Measurements from ENCODE around the gene DAB2IP. TPM values are rescaled to one million over a fixed set of nuclear protein-coding genes. Genes with fewer than 3 reads are reported as not detected.

Gene DAB2IP
- total and polyA plus RNA-seq, 5 donors from 2014 or later, result not detected

DNA sequence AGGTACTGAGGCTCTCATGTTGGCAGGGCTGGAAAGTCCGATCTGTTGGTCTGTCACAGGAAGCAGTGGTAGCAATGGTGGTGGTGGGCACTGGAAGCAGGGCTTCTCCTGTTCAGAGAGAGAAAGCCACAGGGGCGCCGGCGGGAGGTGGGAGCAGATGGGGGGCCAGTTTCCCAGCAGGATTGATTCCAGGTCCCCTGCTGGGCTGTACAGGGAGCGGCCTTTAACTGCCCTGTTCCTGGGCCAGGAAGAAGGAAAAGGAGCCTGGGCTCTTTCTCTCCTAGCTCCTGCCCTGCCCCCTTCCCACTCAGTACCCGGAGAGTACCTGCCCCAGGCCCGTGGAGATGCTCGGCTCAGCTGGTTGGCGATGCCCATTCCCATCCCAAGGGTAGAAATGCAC is 2.6 kb upstream of the DAB2IP start:
- H3K4me3 ChIP-seq (ENCODE audit: low read depth, low read length), result no peak overlapping the region
- no peaks in the 10 kb centered on the region for H3K9me3 ChIP-seq (ENCODE audit: control insufficient read depth in 2 of 2, low read length in 2 of 2)
- H3K4me1 ChIP-seq (ENCODE audit: control insufficient read depth, insufficient read depth, low read length, poor library complexity, severe bottlenecking), result no peaks in the 10 kb centered on the region
- H3K27me3 ChIP-seq (ENCODE audit: control insufficient read depth, insufficient read depth, low read length), result peaks cover 13% of the 10 kb centered on the region
- DNase-seq (no peak), ATAC-seq (ENCODE audit: low read depth in 2 of 2) (no peak)
- peaks cover 0 to 2% (median 0%) of the 10 kb centered on the region in 7 donors for H3K9me3 Mint-ChIP-seq
- peaks cover 49% of the 10 kb centered on the region for H3K27me3 Mint-ChIP-seq
- H3K36me3 ChIP-seq (ENCODE audit: control insufficient read depth, insufficient read depth, low read length), result no peaks in the 10 kb centered on the region
- no peak overlapping the region for H3K4me3 Mint-ChIP-seq
- peaks cover 0 to 15% (median 2%) of the 10 kb centered on the region in 4 donors for H3K4me1 Mint-ChIP-seq
- H3K27ac ChIP-seq (ENCODE audit: insufficient read depth, low read length, poor library complexity, severe bottlenecking), result no peak overlapping the region
- H3K27ac Mint-ChIP-seq, result peak overlapping the region in 1 of 3 donors; percentile 17
- H3K36me3 Mint-ChIP-seq, result no peaks in the 10 kb centered on the region

- Histone ChIP-seq H3K4me1 (ENCODE audit: control insufficient read depth, insufficient read depth, low read length, poor library complexity, severe bottlenecking) (no peaks in the 10 kb centered on the region), H3K27me3 (ENCODE audit: control insufficient read depth, insufficient read depth, low read length) (peaks cover 16% of the 10 kb centered on the region), H3K27ac (ENCODE audit: insufficient read depth, low read length, poor library complexity, severe bottlenecking) (no peak overlapping the region), H3K36me3 (ENCODE audit: control insufficient read depth, insufficient read depth, low read length) (no peaks in the 10 kb centered on the region), H3K4me3 (ENCODE audit: low read depth, low read length) (no peak overlapping the region), H3K9me3 (ENCODE audit: control insufficient read depth in 2 of 2, low read length in 2 of 2) (no peaks in the 10 kb centered on the region)
- peaks cover 0 to 2% (median 0%) of the 10 kb centered on the region in 7 donors for H3K9me3 Mint-ChIP-seq
- DNase-seq (no peak), ATAC-seq (ENCODE audit: low read depth in 2 of 2) (no peak)
- peaks cover 0 to 15% (median 2%) of the 10 kb centered on the region in 4 donors for H3K4me1 Mint-ChIP-seq
- no peaks in the 10 kb centered on the region for H3K36me3 Mint-ChIP-seq
- no peak overlapping the region for H3K4me3 Mint-ChIP-seq
- peaks cover 54% of the 10 kb centered on the region for H3K27me3 Mint-ChIP-seq
- no peak overlapping the region for H3K27ac Mint-ChIP-seq
Observed at GRCh38 chr9:121649476-121650216, 1.8 kb upstream of the DAB2IP start.

GRCh38 chr9:121650217-121651007 is 1.0 kb upstream of the DAB2IP start:
- Histone ChIP-seq H3K36me3 (ENCODE audit: control insufficient read depth, insufficient read depth, low read length) (no peaks in the 10 kb centered on the region), H3K27me3 (ENCODE audit: control insufficient read depth, insufficient read depth, low read length) (peaks cover 16% of the 10 kb centered on the region), H3K4me3 (ENCODE audit: low read depth, low read length) (no peak overlapping the region), H3K27ac (ENCODE audit: insufficient read depth, low read length, poor library complexity, severe bottlenecking) (no peak overlapping the region), H3K9me3 (ENCODE audit: control insufficient read depth in 2 of 2, low read length in 2 of 2) (no peaks in the 10 kb centered on the region), H3K4me1 (ENCODE audit: control insufficient read depth, insufficient read depth, low read length, poor library complexity, severe bottlenecking) (no peaks in the 10 kb centered on the region)
- H3K9me3 Mint-ChIP-seq, result peaks cover 0 to 2% (median 0%) of the 10 kb centered on the region in 7 donors
- no peak overlapping the region for H3K27ac Mint-ChIP-seq
- ATAC-seq (ENCODE audit: low read depth in 2 of 2), result no peak
- H3K36me3 Mint-ChIP-seq, result no peaks in the 10 kb centered on the region
- DNase-seq, result no peak
- peak overlapping the region in 3 of 4 donors; percentile 28 to 65 (median 38) for H3K4me3 Mint-ChIP-seq
- H3K4me1 Mint-ChIP-seq, result peaks cover 0 to 15% (median 2%) of the 10 kb centered on the region in 4 donors
- H3K27me3 Mint-ChIP-seq, result peaks cover 54% of the 10 kb centered on the region

DNA sequence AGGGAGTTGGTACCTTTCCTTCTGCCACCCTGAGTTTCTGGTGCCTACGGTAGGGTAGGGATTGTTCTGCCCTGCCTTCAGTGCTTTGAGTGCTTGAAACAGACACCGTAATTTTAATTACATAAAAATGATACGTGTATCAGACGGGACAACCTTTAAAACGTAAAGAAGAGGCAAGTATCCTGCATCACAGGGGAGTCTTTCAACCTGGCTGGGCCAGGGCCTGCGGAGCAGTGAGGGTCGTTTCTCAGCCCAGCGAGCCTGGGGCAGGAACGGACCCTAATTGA is 483 bp upstream of the DAB2IP start:
- Histone ChIP-seq H3K4me1 (ENCODE audit: control insufficient read depth, insufficient read depth, low read length, poor library complexity, severe bottlenecking) (no peaks in the 10 kb centered on the region), H3K27ac (ENCODE audit: insufficient read depth, low read length, poor library complexity, severe bottlenecking) (no peak overlapping the region), H3K9me3 (ENCODE audit: control insufficient read depth in 2 of 2, low read length in 2 of 2) (no peaks in the 10 kb centered on the region), H3K27me3 (ENCODE audit: control insufficient read depth, insufficient read depth, low read length) (peaks cover 16% of the 10 kb centered on the region), H3K36me3 (ENCODE audit: control insufficient read depth, insufficient read depth, low read length) (no peaks in the 10 kb centered on the region), H3K4me3 (ENCODE audit: low read depth, low read length) (no peak overlapping the region)
- H3K27me3 Mint-ChIP-seq, result peaks cover 54% of the 10 kb centered on the region
- no peaks in the 10 kb centered on the region for H3K36me3 Mint-ChIP-seq
- H3K9me3 Mint-ChIP-seq, result peaks cover 0 to 2% (median 0%) of the 10 kb centered on the region in 7 donors
- H3K4me3 Mint-ChIP-seq, result peak overlapping the region in 3 of 4 donors; percentile 28 to 65 (median 38)
- no peak for ATAC-seq (ENCODE audit: low read depth in 2 of 2)
- H3K4me1 Mint-ChIP-seq, result peaks cover 0 to 15% (median 2%) of the 10 kb centered on the region in 4 donors
- no peak for DNase-seq
- no peak overlapping the region for H3K27ac Mint-ChIP-seq

GRCh38 chr9:121652021-121652837 is 795 bp downstream of the DAB2IP start:
- peaks cover 0 to 3% (median 0%) of the 10 kb centered on the region in 7 donors for H3K9me3 Mint-ChIP-seq
- no peaks in the 10 kb centered on the region for H3K36me3 Mint-ChIP-seq
- peak overlapping the region in 1 of 4 donors; percentile 8 for H3K4me3 Mint-ChIP-seq
- no peak for DNase-seq
- Histone ChIP-seq H3K4me3 (ENCODE audit: low read depth, low read length) (no peak overlapping the region), H3K9me3 (ENCODE audit: control insufficient read depth in 2 of 2, low read length in 2 of 2) (no peaks in the 10 kb centered on the region), H3K27me3 (ENCODE audit: control insufficient read depth, insufficient read depth, low read length) (peaks cover 16% of the 10 kb centered on the region), H3K4me1 (ENCODE audit: control insufficient read depth, insufficient read depth, low read length, poor library complexity, severe bottlenecking) (no peaks in the 10 kb centered on the region), H3K27ac (ENCODE audit: insufficient read depth, low read length, poor library complexity, severe bottlenecking) (no peak overlapping the region), H3K36me3 (ENCODE audit: control insufficient read depth, insufficient read depth, low read length) (no peaks in the 10 kb centered on the region)
- no peak overlapping the region for H3K27ac Mint-ChIP-seq
- peaks cover 54% of the 10 kb centered on the region for H3K27me3 Mint-ChIP-seq
- H3K4me1 Mint-ChIP-seq, result peaks cover 0 to 15% (median 2%) of the 10 kb centered on the region in 4 donors
- ATAC-seq (ENCODE audit: low read depth in 2 of 2), result no peak

- no peak overlapping the region for H3K4me3 Mint-ChIP-seq
- H3K4me1 Mint-ChIP-seq, result peaks cover 0 to 15% (median 2%) of the 10 kb centered on the region in 4 donors
- H3K27ac Mint-ChIP-seq, result no peak overlapping the region
- peaks cover 54% of the 10 kb centered on the region for H3K27me3 Mint-ChIP-seq
- H3K9me3 Mint-ChIP-seq, result peaks cover 0 to 3% (median 0%) of the 10 kb centered on the region in 7 donors
- peaks cover 16% of the 10 kb centered on the region for H3K27me3 ChIP-seq (ENCODE audit: control insufficient read depth, insufficient read depth, low read length)
- no peak for DNase-seq
- no peaks in the 10 kb centered on the region for H3K9me3 ChIP-seq (ENCODE audit: control insufficient read depth in 2 of 2, low read length in 2 of 2)
- H3K4me3 ChIP-seq (ENCODE audit: low read depth, low read length), result no peak overlapping the region
- no peak for ATAC-seq (ENCODE audit: low read depth in 2 of 2)
- no peaks in the 10 kb centered on the region for H3K36me3 ChIP-seq (ENCODE audit: control insufficient read depth, insufficient read depth, low read length)
- no peaks in the 10 kb centered on the region for H3K4me1 ChIP-seq (ENCODE audit: control insufficient read depth, insufficient read depth, low read length, poor library complexity, severe bottlenecking)
- no peaks in the 10 kb centered on the region for H3K36me3 Mint-ChIP-seq
- H3K27ac ChIP-seq (ENCODE audit: insufficient read depth, low read length, poor library complexity, severe bottlenecking), result no peak overlapping the region
Observed at GRCh38 chr9:121652838-121653231, 1.4 kb downstream of the DAB2IP start.

- DNase-seq, result no peak
- Mint-ChIP-seq H3K9me3 (peaks cover 0 to 3% (median 0%) of the 10 kb centered on the region in 7 donors), H3K36me3 (no peaks in the 10 kb centered on the region), H3K27me3 (peaks cover 40% of the 10 kb centered on the region), H3K27ac (no peak overlapping the region), H3K4me3 (no peak overlapping the region), H3K4me1 (peaks cover 0 to 15% (median 2%) of the 10 kb centered on the region in 4 donors)
- H3K36me3 ChIP-seq (ENCODE audit: control insufficient read depth, insufficient read depth, low read length), result no peaks in the 10 kb centered on the region
- H3K27me3 ChIP-seq (ENCODE audit: control insufficient read depth, insufficient read depth, low read length), result peaks cover 16% of the 10 kb centered on the region
- H3K9me3 ChIP-seq (ENCODE audit: control insufficient read depth in 2 of 2, low read length in 2 of 2), result no peaks in the 10 kb centered on the region
- H3K4me3 ChIP-seq (ENCODE audit: low read depth, low read length), result no peak overlapping the region
- no peak overlapping the region for H3K27ac ChIP-seq (ENCODE audit: insufficient read depth, low read length, poor library complexity, severe bottlenecking)
- H3K4me1 ChIP-seq (ENCODE audit: control insufficient read depth, insufficient read depth, low read length, poor library complexity, severe bottlenecking), result no peaks in the 10 kb centered on the region
- no peak for ATAC-seq (ENCODE audit: low read depth in 2 of 2)
Observed at GRCh38 chr9:121654499-121655140, 3.2 kb downstream of the DAB2IP start.

Measured in CD4-positive, CD25-positive, alpha-beta regulatory T cell (primary cell).